Chondrocyte (in vitro differentiated cells): ENCODE data around the gene MYO5C. TPM values are rescaled to one million over a fixed set of nuclear protein-coding genes. Genes with fewer than 3 reads are reported as not detected.

Experiments
- DNase-seq: peaks from one replicate; pipeline ENCODE4 v3.0.0; 2021; ENCODE audit warnings: mixed read lengths, low spot score
- H3K27ac Mint-ChIP-seq: one replicate; pipeline ENCODE4 v1.8.0; 2021; ENCODE audit warnings: mild to moderate bottlenecking, moderate library complexity, mixed read lengths; ENCODE audit not compliant: unreplicated experiment
- H3K27me3 Mint-ChIP-seq: 2 replicates; pipeline ENCODE4 v1.8.0; 2021; ENCODE audit warnings: low read depth, mixed read lengths
- H3K36me3 Mint-ChIP-seq: 2 replicates; pipeline ENCODE4 v1.8.0; 2021; ENCODE audit warnings: low read depth, mixed read lengths
- H3K4me1 Mint-ChIP-seq: 2 replicates; pipeline ENCODE4 v1.8.0; 2021; ENCODE audit warnings: low read depth, mild to moderate bottlenecking, mixed read lengths
- H3K4me3 Mint-ChIP-seq: one replicate; pipeline ENCODE4 v1.8.0; 2021; ENCODE audit warnings: mild to moderate bottlenecking, moderate library complexity, mixed read lengths; ENCODE audit not compliant: unreplicated experiment
- H3K9me3 Mint-ChIP-seq: 2 replicates; pipeline ENCODE4 v1.8.0; 2021; ENCODE audit warnings: low read depth, mixed read lengths
- total RNA-seq: library from RNA; stranded (reverse); gene quantifications from 3 replicates; pipeline ENCODE4 v1.2.1, GENCODE V29; 2021
- TF ChIP-seq, protein P1 (sequence below): fragments of 200-600 bp; sonication (generic); IDR thresholded peaks from 2 replicates; pipeline ENCODE4 v1.5.0; 2021; ENCODE audit warnings: antibody characterized with exemption, mild to moderate bottlenecking, moderate library complexity

The MYO5C gene
- total RNA-seq, 1 donor from 2014 or later, result 1.4 TPM

DNA sequence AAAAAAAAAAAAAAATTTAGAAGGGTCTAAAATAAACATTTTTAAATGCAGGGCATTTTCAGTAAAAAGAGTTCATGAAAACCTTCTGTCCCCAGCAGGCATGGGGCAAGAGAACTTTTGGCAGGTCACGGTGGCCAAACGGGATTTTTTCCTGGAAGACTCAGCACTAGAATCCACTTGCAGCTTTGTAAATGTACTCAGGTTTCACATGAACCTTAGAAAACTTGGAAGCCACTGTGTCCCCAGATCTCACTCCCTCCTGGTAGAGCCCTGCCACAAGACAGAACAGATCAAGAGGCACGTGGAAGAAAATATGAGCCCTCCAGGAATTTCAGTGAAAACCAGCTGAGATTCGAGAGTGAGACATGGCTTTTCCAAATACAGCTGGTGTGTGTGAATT is 102.3 kb downstream of the MYO5C start:
- TF ChIP-seq, protein P1, sequence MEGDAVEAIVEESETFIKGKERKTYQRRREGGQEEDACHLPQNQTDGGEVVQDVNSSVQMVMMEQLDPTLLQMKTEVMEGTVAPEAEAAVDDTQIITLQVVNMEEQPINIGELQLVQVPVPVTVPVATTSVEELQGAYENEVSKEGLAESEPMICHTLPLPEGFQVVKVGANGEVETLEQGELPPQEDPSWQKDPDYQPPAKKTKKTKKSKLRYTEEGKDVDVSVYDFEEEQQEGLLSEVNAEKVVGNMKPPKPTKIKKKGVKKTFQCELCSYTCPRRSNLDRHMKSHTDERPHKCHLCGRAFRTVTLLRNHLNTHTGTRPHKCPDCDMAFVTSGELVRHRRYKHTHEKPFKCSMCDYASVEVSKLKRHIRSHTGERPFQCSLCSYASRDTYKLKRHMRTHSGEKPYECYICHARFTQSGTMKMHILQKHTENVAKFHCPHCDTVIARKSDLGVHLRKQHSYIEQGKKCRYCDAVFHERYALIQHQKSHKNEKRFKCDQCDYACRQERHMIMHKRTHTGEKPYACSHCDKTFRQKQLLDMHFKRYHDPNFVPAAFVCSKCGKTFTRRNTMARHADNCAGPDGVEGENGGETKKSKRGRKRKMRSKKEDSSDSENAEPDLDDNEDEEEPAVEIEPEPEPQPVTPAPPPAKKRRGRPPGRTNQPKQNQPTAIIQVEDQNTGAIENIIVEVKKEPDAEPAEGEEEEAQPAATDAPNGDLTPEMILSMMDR, result no peak
- H3K27ac Mint-ChIP-seq, result no peak overlapping the region
- H3K27me3 Mint-ChIP-seq, result no peaks in the 10 kb centered on the region
- no peak overlapping the region for H3K4me3 Mint-ChIP-seq
- no peaks in the 10 kb centered on the region for H3K36me3 Mint-ChIP-seq
- peaks cover 9% of the 10 kb centered on the region for H3K4me1 Mint-ChIP-seq
- no peaks in the 10 kb centered on the region for H3K9me3 Mint-ChIP-seq
- DNase-seq, result no peak

DNA sequence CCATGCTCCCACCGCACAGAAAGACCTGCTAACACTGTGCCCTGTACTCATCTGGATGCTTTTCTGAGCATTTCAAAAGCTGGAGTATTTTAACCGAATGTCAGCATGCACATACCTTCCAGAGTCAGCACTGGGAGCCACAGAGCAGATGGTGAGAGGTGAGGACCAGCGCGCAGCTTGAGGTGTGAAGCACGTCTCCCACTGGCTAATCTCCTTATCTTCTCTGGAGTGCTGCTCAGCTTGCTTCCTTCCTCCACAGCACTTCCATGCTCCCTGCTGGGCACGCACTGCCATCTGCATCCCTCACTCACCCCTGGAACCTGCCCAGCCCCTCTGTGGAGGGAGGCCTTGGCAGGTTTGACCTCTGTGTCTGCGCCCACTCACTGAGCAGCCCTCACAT is 104.4 kb downstream of the MYO5C start, which contains the start of gene GNB5:
Gene GNB5, minus strand, starts transcription at position 186 of the 400 bp plus-strand sequence. CDS start 6,716 bp downstream, outside the sequence.
- DNase-seq, result no peak
- TF ChIP-seq, protein P1, result no peak
- Mint-ChIP-seq H3K27ac (no peak within 1 kb of the TSS), H3K4me1 (peaks cover 9% of the 10 kb centered on the region), H3K9me3 (no peaks in the 10 kb centered on the region), H3K36me3 (no peaks in the 10 kb centered on the region), H3K4me3 (no peak within 1 kb of the TSS), H3K27me3 (no peaks in the 10 kb centered on the region)

DNA sequence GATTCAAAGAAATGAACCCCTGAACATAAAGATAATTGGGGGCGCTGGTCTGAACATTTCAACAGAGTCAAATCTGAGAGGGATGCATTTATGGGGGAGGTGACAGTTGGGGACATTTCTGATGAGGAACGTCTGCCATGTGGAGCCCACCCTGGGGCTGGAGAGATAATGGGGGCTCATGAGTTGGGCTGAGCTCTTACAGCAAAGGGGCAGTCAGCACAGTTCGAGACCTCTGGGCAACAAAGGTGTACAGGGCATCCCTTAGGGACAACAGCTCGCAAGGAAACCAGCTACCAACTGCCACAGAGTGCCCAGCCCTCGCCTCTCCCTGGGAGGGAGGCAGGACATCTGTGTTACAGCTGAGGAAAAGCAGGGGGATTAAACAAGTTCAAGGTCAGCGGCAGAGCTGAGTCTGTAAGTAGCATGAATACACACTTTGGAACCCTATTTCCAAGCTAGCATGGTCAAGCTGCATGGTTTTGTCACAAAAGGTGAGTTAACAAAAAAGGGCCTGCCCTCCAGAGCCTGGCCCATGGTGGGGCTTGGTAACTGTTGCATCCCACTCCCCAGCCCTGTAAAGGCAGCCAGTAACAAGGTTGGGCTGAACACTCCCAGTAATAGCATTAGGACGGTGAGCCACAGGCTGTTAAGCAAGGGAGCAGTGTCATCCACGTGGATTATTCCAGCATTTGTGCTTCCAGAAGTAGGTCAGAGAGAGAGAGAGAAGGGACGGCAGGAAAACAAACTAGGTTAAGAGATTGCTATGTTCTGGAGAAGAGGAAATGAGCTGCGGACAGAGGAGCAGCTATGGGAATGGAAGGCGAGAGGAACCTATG is 108.7 kb downstream of the MYO5C start:
- Mint-ChIP-seq H3K4me3 (no peak overlapping the region), H3K36me3 (no peaks in the 10 kb centered on the region), H3K27me3 (no peaks in the 10 kb centered on the region), H3K4me1 (no peaks in the 10 kb centered on the region), H3K9me3 (no peaks in the 10 kb centered on the region), H3K27ac (peak overlapping the region; percentile 12)
- TF ChIP-seq, protein P1, result no peak
- DNase-seq, result no peak

DNA sequence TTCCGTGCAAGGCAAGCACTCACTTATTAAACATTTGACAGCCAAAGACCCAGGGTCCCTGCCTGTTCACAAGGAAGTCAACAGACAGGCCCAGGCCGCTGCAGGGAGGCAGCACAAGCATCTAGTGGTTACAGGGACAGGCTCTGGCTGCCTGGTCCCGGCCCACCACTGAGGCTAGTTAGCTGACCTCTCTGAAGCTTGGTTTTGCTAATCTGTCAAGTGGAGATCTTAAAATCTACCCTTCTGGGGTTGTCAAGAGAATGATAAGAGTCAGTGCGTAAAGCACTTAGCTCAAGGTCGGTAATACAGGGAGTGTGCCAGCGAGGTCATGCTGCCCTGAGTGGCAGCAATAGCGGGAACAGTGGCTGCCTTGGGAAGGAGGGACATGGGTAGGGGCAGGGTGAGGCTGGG is 110.4 kb downstream of the MYO5C start:
- TF ChIP-seq, protein P1, result no peak
- H3K27me3 Mint-ChIP-seq, result no peaks in the 10 kb centered on the region
- no peak for DNase-seq
- no peak overlapping the region for H3K27ac Mint-ChIP-seq
- no peaks in the 10 kb centered on the region for H3K9me3 Mint-ChIP-seq
- H3K4me3 Mint-ChIP-seq, result no peak overlapping the region
- peaks cover 4% of the 10 kb centered on the region for H3K4me1 Mint-ChIP-seq
- H3K36me3 Mint-ChIP-seq, result no peaks in the 10 kb centered on the region

DNA sequence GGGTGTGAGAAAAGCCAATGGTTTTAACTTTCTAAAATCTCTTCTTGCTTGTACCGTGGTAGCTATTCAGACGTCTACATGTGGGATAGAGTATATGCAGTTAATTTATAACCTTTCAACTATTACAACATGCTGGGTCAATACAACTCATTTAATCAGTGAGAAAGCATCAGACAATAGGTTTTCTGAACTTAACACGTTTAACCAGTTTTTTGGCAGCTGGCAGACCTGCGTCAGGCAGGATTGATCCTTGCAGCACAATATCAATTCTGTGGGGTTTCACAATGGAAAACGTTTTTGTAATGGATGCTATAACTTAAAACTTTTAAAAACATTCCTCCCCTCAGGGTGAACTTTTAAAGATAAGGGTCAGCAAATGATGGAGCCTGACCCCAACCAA is 110.9 kb downstream of the MYO5C start:
- Mint-ChIP-seq H3K9me3 (no peaks in the 10 kb centered on the region), H3K4me1 (peaks cover 4% of the 10 kb centered on the region), H3K36me3 (no peaks in the 10 kb centered on the region), H3K4me3 (no peak overlapping the region), H3K27ac (no peak overlapping the region), H3K27me3 (no peaks in the 10 kb centered on the region)
- TF ChIP-seq, protein P1, result no peak
- no peak for DNase-seq
